Right atrium auricular region (tissue), 2 donors: ENCODE data around the gene CDH22. TPM values are rescaled to one million over a fixed set of nuclear protein-coding genes. Genes with fewer than 3 reads are reported as not detected.

ENCODE experiments used
- DNase-seq: peaks from one replicate; pipeline ENCODE4 v3.0.0-alpha.2; 2019; ENCODE audit warnings: low spot score
- H3K27ac ChIP-seq, 2 donors: fragments of 200-600 bp; sonication (generic); 1 replicate in 1 of 2; 2 replicates in 1 of 2; pipeline ENCODE4 v1.5.1; 2016 to 2019
- H3K27me3 ChIP-seq, 2 donors: fragments of 200-600 bp; sonication (generic); one replicate each; pipeline versions ENCODE4 v1.5.1 to v1.6.0; 2017 to 2019
- H3K36me3 ChIP-seq: fragments of 200-600 bp; sonication (generic); one replicate; pipeline ENCODE4 v1.5.1; 2016
- H3K4me1 ChIP-seq, 2 donors: fragments of 200-600 bp; sonication (generic); one replicate each; pipeline versions ENCODE4 v1.5.1 to v1.6.0; 2017 to 2019
- H3K4me3 ChIP-seq, 2 donors: fragments of 200-600 bp; sonication (generic); 1 replicate in 1 of 2; 2 replicates in 1 of 2; pipeline ENCODE4 v1.5.1; 2017 to 2019; ENCODE audit warnings: mild to moderate bottlenecking in 1 of 2, moderate library complexity in 1 of 2
- H3K9me3 ChIP-seq, 2 donors: fragments of 200-600 bp; sonication (generic); one replicate each; pipeline ENCODE4 v1.5.1; 2019
- CTCF ChIP-seq, 2 donors: fragments of 200-600 bp; sonication (generic); IDR thresholded peaks; one replicate each; pipeline ENCODE4 v1.5.1; 2019; ENCODE audit warnings: antibody characterized with exemption in 2 of 2
- total RNA-seq, 2 donors: library from RNA; depleted of rRNA; stranded (reverse); fragments of >200 nt; gene quantifications; one replicate each; pipeline ENCODE4 v1.1.0, GENCODE V29; 2016

CDH22 gene
- total RNA-seq, 2 donors from 2014 or later, result 0.67 to 4.4 TPM

GRCh38 chr20:46133886-46134654, 174.2 kb downstream of the CDH22 start:
- Histone ChIP-seq H3K9me3 (no peaks in the 10 kb centered on the region), H3K4me3 (no peak overlapping the region), H3K27me3 (no peaks in the 10 kb centered on the region), H3K36me3 (no peaks in the 10 kb centered on the region), H3K4me1 (peaks cover 0 to 18% of the 10 kb centered on the region in 2 donors), H3K27ac (no peak overlapping the region)
- TF ChIP-seq CTCF (IDR thresholded peaks at IDR 0.05), result no peak
- no peak for DNase-seq

DNA sequence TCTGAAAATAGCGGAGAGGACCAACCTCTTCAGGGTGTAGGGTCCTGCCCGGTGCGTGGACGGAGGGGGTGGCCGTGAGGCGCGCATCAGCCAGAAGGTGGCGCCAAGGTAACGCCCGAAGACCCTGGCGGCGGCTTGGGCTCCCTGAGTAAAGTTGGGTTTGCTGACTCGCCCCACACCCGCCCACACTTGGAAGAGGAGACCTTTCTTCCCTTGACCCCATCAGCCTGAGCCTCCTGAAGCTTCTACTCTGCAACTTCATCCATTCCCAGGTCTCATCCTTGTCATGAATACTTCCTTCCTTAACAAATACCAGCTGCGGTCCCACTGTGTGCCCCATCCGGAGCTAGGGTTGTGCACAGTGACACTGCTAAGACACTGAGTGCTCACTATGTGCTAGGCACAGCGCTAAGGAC, 175.6 kb downstream of the CDH22 start:
- Histone ChIP-seq H3K36me3 (no peaks in the 10 kb centered on the region), H3K27me3 (no peaks in the 10 kb centered on the region), H3K4me3 (no peak overlapping the region), H3K9me3 (no peaks in the 10 kb centered on the region), H3K4me1 (peaks cover 0 to 18% of the 10 kb centered on the region in 2 donors), H3K27ac (no peak overlapping the region)
- peak; percentile 66 for DNase-seq
- TF ChIP-seq CTCF (IDR thresholded peaks at IDR 0.05), result peak; percentile 77 to 90

DNA sequence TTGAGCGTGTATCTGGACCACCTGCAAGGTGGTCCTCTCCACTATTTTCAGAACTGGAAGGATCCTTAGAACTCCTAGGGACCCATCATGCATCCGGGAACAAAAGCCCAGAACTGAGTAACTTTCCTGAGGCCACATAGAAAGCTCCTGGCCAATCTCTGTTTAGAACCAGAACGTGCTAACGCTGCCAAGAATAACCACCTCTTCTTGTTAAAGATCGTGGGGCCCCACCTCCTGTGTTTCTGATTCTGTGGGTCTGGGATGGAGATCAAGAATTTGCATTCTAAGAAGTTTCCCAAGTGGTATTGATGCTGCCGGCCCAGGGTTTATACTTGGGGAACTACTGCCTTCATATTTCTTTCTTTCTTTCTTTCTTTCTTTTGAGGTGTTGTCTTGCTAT, 176.9 kb downstream of the CDH22 start:
- no peak overlapping the region for H3K27ac ChIP-seq
- H3K9me3 ChIP-seq, result no peaks in the 10 kb centered on the region
- H3K4me3 ChIP-seq, result no peak overlapping the region
- H3K4me1 ChIP-seq, result peaks cover 0 to 18% of the 10 kb centered on the region in 2 donors
- TF ChIP-seq CTCF (IDR thresholded peaks at IDR 0.05), result no peak
- no peaks in the 10 kb centered on the region for H3K27me3 ChIP-seq
- H3K36me3 ChIP-seq, result no peaks in the 10 kb centered on the region
- DNase-seq, result no peak

- no peak for DNase-seq
- TF ChIP-seq CTCF (IDR thresholded peaks at IDR 0.05), result no peak
- no peaks in the 10 kb centered on the region for H3K36me3 ChIP-seq
- no peak overlapping the region for H3K27ac ChIP-seq
- H3K4me3 ChIP-seq, result no peak overlapping the region
- H3K9me3 ChIP-seq, result no peaks in the 10 kb centered on the region
- no peaks in the 10 kb centered on the region for H3K27me3 ChIP-seq
- H3K4me1 ChIP-seq, result peaks cover 0 to 18% of the 10 kb centered on the region in 2 donors
Observed at GRCh38 chr20:46130534-46130933, 177.8 kb downstream of the CDH22 start.

GRCh38 chr20:46129955-46130481, 178.3 kb downstream of the CDH22 start:
- no peaks in the 10 kb centered on the region for H3K9me3 ChIP-seq
- H3K4me1 ChIP-seq, result peaks cover 0 to 18% of the 10 kb centered on the region in 2 donors
- H3K27ac ChIP-seq, result no peak overlapping the region
- H3K27me3 ChIP-seq, result no peaks in the 10 kb centered on the region
- TF ChIP-seq CTCF (IDR thresholded peaks at IDR 0.05), result no peak
- DNase-seq, result no peak
- no peaks in the 10 kb centered on the region for H3K36me3 ChIP-seq
- H3K4me3 ChIP-seq, result no peak overlapping the region
